Amniotic stem cell (primary cell): ENCODE measurements around the gene GARRE1.
"Not testable (repeated sequence)": the region's sequence is repeated elsewhere in the genome, so short reads cannot be mapped to it uniquely, and the experiment has no call there.

Source experiments
- DNase-seq: peaks from one replicate; lab custom pipeline; 2025; lab: John Stamatoyannopoulos, UW

The GARRE1 gene

DNA sequence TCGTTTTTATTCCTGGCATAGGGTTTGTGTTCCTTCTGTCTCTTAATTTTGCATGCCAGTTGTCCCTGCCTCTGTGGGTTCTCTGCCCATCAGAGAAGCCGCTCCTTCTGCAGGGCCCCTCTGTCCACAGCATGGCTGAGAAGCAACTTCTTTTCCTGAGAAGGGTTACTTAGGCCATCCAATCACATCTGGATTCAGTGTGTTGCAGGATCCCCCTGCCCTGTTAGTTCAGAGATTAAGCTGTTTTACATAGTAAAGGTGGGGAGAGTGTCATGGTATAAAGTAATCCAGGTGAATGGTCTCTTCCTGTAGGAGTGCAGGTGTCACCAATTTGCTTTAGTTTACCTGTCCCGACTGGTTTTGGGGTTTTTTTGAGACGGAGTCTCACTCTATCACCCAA is 22.9 kb upstream of the GARRE1 start:
- no peak for DNase-seq

DNA sequence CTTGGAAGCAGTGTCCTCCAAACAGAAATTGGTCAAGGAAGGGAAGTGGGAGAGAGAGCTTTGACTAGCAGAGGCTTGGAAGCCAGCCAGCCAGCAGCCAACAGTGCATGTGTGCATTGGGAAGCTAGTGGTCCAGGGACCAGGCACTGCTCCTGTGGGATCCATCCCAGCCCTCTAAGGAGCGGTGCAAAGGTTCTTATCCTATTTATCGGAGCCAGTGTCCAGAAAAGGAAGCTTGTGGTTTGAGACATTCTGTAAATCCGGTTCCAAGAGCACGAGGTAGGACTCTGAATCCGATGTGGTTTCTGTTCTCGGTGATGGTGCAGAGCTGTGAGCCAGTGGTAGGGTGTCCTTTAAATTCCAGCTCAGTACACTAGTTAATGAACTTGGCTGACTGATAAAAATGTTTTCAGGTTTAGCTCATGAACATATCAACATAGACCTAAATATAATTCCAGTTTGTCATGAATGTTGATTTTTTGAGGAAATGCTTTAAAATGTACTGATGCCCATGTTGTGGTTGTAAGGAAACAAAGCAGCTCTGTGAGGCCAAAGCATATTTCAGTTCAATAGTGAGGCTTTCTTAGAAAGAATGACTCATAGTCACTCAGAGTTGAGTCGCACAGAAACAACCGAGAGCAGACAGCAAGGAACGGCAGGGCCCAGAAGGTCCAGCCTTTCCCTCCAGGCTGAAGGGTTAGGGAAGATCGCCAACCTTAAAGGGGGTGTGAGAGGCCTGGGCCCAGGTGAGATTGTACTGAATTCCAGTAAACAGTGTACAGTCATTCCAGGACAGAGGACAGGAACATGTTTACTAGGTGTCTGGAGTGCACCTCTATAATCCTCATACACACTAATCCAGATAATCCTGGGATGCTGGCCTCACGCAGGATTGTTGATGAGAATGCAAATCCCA is 21.5 kb upstream of the GARRE1 start:
- DNase-seq: peak; percentile 69

DNA sequence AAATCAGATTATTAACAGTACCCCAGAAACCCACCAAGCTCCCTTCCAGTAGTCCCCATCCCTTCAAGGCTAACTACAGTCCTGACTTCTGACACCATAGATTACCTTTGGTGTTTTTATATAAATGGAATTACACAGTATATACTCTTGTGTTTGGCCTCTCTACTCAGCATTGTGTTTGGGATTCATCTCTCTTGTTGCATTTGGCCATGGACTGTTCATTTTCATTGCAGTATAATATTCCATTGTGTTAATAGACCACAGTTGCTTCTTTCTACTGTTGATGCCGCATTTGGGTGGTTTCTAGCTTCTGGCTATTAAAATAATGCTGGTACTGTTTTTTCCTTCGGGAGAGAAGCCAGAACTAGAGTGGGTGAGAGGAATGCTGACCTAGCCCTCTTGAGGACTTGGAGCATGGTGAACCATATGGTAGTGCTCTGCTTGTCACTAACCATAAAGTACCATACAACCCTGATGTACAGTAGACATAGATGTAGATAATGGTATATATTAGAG is 18.9 kb upstream of the GARRE1 start:
- no peak for DNase-seq

DNA sequence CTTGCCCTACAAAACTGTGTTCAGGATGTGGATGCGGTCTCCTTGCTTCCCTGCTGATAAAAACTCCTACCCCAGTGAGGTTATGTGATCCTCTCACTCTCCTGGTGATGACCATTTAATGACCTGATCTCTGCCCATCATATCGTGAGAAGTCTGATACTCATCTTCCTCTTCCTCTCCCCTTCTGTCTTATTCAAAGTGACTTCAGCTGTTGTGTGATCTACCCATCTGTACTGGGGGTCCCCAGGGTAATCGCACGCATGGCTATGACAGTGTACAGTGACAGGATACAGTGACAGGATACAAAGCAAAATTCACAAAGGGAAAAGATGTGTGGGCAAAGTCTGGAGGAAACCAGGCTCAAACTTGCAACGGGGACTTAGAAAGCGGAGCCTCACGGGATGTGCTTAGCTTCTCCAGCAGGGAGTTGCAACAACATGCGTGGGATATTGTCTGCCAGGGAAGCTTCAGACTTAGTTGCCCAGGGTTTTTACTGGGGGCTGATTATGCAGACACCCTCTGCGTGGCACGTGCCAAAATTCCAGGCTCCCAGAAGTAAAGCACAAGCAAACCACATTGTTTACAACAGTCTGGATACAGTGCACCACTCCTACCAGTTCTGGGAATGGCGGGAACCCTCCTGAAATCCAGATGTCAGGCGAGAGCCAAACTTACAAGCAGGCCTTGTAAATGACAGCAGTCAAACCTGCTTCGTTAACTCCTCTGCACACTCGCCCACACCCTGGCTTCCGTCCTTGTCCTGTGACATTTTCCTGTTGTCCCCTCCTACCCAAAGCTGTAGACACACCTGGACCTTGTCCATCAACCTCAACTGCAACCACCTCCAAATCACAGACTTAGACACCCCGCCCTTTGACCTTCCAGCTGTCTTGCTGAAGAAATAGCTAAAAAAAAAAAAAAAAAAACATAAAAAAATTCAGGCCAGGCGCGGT is 18.0 kb upstream of the GARRE1 start:
- no peak for DNase-seq

DNA sequence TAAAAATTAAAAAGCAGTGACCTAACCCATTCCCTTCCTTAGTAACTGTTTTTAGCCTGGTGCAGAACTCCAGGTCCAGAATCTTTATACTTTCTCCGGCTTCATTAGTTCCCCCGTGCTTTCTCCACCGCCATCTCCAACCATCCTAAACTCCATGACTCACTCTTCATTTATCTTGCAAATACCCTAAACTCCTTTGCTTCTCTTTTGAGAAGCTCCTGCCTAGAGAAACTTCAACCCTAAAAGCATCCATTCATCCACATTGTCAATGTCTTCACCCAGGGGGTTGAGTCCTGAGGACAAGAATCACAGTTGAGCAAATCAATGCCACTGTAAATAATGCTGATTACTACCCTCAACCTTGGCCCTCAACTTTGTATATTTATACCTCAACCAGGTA is 17.1 kb upstream of the GARRE1 start:
- no peak for DNase-seq

DNA sequence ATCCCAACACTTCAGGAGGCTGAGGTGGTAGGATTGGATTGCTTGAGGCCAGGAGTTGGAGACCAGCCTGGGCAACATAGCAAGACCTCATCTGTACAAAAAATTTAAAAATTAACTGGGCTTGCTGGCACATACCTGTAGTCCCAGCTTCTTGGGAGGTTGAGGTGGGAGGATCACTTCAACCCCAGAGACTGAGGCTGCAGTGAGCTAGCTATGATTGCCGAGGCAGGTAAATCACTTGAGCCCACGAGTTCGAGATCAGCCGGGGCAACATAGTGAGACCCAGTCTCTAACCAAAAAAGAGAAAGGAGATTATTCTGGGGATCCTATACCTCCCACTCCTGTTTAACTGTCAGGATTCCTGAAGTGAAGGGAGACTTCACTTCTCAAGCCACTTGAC is 16.4 kb upstream of the GARRE1 start:
- DNase-seq: no peak

DNA sequence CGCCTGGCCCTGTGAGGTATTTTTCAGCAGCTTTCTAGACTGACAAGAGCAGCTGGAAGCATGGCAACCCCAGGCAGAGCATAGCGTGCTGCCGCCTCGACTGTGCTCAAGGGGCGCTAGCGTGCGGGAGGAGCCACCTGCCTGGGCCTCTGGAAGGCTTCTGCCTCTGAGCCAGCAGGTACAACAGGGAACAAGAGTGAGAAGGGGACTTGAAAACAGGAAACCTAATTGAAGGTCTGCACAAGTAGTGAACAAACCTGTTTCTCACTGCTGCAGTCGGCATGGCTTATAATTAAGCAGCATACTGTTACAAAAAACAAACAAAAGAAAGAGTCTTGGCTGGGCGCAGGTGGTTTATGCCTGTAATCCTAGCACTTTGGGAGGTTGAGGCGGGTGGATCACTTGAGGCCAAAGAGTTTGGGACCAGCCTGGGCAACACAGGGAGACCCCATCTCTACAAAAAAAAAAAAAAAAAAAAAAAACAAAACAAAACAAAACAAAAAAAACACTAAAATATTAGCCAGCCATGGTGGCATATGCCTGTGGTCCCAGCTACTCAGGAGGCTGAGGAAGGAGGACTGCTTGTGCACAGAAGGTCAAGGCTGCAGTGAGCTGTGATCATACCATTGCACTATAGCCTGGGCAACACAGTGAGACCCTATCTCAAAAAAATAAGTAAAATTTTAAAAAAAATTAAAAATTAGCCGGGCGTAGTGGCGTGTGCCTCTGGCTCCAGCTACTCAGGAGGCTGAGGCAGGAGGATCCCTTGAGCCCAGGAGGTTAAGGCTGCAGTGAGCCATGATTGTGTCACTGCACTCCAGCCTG is 12.6 kb upstream of the GARRE1 start:
- no peak for DNase-seq

DNA sequence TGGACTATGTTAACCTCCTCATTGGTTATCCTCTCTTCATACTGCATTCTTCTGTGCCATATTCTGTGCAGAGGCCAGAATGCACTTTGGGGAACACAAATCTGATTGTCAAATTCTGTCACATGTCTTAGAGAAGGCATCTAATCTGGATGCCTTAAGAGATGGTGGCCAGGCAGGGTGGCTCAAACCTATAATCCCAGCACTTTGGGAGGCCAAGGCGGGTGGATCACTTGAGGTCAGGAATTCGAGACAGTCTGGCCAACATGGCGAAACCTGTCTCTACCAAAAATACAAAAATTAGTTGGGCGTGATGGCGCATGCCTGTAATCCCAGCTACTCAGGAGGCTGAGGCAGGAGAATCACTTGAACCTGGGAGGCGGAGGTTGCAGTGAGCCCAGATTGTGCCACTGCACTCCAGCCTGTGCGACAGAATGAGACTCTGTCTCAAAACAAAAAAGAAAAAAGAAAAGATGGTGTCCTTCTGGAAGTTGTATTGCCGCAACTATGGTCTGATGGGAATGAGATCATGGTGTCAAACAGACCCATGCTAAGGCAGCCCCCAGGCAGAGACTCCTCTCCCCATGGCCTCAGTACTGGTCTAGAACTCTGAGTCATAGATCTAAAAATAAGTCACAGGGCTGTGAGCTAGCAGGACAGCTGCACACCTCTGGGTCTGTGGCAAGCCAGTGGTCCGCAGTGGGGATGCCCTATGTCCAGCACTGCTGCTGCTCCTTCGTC is 11.0 kb upstream of the GARRE1 start:
- DNase-seq: peak; percentile 50

DNA sequence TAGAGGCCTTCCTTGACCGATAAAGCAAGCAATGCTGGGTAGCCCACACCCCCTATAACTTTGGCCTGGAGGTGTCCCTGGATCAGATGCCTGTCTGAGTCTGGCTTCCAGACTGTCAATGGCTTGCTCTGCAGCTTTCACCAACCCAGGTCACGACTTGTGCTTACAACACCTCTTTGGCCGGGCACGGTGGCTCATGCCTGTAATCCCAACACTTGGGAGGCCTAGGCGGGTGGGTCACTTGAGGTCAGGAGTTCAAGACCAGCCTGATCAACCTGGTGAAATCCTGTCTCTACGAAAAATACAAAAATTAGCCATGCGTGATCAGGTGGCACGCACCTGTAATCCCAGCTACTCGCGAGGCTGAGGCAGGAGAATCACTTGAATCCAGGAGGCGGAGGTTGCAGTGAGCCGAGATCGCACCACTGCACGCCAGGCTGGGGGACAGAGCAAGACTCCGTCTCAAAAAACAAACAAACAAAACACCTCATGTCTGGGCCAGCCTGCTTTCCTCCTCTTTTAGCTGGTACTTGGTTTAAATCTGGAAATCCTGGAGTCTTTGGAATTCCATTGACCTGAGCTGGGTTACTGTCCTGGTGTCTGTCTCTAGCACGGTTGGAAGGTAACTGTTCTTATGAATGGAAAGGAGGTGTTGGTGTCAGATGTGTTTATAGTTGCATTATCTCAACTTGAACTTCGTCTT is 10.3 kb upstream of the GARRE1 start:
- no peak for DNase-seq

DNA sequence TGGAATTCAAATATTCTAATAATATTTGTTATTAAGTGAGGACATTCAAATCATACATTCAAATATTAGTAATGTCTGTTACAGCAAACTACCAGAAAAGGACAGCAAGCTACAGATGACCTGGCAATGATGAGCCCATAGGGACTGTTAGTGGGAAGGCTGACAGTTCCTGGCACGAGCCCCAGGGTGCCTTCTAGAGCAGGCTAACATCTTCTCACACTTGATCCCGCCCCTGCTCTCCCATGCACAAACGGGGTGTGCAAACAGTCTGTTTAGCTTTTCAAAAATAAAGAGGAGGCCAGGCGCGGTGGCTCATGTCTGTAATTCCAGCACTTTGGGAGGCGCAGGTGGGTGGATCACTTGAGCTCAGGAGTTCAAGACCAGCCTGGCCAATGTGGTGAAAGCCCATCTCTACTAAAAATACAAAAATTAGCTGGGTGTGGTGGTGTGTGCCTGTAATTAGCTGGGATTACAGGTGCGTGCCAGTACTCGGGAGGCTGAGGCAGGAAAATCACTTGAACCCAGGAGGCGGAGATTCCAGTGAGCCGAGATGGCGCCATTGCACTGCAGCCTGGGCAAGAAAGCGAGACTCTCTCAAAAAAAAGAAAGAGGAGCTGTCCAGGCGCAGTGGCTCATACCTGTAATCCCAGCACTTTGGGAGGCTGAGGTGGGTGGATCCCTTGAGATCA is 9.6 kb upstream of the GARRE1 start:
- DNase-seq: no peak

DNA sequence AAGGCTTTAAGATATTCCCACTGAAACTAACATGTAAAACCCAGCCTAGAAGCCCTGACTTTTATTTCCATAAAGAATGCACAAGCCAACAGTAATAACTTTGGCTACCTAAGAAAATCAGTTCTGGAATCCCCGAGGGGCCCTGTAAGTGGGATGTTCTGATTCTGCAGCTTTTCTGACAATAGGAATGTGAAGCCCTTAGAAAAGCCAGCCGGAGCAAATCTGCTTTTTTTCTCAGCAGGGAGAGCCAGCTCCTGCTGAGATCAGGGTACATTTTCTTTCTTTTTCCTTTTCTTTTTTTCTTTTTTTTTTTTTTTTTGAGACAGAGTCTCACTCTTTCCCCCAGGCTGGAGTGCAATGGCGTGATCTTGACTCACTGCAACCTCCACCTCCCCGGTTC is 8.0 kb upstream of the GARRE1 start:
- DNase-seq: no peak

DNA sequence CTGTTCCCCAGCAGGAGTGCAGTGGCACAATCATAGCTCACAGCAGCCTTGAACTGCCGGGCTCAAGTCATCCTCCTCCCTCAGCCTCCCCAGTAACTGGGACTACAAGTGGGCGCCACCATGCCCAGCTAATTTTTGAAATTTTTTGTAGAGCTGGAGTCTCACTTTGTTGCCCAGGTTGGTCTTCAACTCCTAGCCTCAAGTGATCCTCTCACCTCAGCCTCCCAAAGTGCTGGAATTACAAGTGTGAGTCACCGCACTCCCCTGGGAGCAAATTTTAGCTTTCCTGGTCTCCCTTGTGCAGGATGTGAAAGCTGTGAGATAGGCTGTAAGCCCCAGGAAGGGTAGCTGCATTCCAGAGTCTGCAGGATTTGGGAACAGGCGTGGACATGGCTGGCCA is 5.4 kb upstream of the GARRE1 start:
- DNase-seq: no peak

DNA sequence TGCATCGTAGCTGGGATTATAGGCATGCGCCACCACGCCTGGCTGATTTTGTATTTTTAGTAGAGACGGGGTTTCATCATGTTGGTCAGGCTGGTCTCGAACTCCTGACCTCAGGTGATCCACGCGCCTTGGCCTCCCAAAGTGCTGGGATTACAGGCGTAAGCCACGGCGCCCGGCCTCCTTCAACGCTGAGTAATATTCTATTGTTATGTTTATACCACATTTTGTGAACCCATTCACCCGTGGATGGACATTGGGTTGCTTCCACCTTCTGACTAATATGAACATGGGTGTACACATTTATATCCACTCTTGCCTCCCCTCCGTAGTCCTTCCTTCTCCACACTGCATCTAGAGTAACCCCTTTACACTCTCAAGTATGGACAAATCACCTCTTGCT is 1.2 kb upstream of the GARRE1 start:
- not testable (repeated sequence) for DNase-seq

DNA sequence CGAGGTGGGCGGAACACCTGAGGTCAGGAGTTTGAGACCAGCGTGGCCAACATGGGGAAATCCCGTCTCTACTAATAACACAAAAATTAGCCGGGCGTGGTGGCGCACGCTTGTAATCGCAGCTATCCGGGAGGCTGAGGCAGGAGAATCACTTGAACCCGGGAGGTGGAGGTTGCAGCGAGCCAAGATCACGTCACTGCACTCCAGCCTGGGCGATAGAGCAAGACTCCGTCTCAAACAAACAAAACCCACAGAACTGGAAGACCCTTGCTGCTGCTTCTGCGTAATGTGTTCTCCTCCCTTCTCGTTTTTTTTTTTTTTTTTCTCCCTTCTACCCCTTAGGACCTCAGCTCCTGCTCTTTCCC is 691 bp upstream of the GARRE1 start:
- not testable (repeated sequence) for DNase-seq

DNA sequence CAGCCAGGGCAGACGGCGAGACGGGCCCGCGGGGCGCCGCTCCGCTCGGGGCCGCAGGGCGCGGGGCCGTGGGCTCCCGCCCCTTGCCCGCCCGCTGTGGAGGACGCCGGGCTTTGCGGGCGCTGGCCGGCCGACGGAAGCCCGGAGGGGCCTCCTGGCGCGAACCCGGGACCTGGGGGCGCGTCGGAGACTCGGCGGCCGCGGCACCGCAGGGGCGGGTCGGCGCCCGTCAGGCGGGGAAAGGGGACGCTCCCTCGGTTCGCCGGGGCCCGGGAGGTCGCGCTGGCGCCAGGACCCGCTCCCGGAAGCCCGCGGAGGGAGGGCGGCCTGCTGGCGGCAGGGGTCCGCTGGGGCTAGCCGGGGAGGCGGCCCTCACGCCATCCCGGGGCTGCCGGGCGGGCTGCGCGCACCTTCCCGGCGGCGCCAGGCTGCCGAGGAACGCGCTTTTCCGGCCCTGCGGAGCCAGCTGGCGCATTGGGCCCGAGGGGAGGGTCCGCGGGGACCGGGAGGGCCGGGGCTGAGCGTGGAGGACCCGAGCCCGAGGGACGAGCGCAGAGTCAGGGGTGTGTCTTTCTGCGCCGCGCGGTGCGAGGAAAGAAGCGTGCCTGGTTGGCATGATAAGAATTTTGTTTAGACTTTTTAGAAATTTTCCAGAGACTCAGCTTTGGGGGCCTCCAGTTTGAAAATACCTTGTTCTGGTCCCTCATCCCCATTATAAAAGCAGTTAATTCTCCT is 511 bp downstream of the GARRE1 start:
- no peak for DNase-seq

DNA sequence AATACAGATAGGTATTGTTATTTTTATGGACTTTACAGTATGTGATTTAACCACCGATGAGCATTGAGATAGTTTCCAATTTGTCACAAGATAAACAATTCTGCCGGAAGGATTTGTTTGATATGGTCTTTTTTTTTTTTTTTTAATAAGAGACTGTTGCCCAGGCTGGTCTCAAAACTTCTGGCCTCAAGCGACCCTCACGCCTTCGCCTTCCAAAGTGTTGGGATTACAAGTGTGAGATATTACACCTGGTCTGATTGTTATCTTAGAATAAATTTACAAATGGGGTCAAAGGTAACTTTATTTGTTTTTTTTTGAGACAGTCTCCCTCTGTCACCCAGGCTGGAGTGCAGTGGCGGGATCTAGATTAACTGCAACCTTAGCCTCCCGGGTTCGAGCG is 1.2 kb downstream of the GARRE1 start:
- DNase-seq: no peak

DNA sequence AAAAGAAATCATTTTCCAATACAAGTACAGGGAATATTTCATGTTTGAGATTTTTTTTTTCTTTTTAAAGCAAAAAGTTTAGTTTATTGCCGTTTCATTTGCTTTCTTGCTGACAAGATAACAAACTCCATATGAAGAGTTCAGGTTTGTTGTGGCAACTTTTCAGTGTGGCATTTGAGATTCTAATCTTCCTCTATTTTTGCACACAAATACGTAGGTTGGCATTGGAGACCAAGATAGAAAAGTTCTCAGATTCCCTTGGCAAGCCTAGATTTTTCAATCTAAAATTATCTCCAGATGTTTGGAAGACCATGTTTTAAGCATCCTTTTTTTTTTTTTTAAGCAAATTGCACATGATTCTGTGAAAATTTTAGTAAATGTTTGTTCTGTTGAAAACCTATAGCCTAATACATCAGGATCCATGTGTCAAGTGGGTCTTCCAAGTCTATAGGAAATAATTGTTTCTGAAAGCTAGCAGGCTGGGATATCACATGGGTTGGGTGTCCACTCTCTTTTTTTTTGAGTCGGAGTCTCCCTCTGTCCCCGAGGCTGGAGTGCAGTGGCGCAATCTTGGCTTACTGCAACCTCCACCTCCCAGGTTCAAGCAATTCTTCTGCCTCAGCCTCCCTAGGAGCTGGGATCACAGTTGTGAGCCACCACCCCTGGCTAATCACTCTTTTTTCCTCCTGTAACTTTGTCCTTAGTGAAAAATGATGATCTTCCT is 2.6 kb downstream of the GARRE1 start:
- no peak for DNase-seq

DNA sequence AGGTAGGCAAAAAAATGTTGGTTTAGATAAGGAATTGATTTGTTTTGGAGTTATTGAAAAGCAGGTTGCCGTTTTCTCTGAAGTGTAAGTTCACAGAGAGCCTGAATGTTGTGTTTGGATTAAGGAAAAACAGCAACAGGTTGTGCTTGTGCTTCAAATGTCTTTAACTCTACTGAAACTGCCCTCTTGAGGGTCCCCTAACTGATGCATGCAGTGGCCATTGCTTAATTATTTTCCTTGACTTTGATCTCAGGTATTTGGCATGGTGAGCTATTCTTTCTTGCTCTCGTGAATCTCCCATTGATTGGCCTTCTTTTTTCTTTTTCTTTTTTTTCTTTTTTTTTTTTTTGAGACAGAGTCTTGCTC is 3.2 kb downstream of the GARRE1 start:
- no peak for DNase-seq
